ENCODE results near the gene NRG3. TPM values are rescaled to one million over a fixed set of nuclear protein-coding genes. Genes with fewer than 3 reads are reported as not detected.

Gene NRG3
- total and polyA plus RNA-seq, 11 donors, result 0.11 to 0.41 (median 0.27) TPM; not detected in 7

DNA sequence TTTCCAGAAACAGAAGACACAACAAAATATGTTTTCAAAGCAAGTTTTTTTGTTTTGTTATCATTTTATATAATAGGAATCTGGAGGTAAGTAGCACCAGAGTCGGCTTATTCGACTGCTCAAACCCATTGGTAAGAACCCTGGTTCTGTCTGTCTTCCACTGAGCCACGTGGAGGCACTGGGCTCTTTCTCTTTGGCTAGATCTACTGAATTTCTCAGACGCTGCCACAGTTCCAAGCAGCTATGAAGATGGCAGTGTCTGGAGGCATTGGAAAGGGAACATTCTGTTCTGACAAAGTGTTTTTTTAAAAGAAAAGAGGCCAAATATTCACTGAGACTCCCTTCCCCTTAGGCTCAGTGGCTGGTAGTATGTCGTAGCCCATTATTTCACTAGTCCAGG is 338.8 kb downstream of the NRG3 start:
- 77 to 87% (median 83%) methylated on average over 5 of the region's 5 CpGs for WGBS, 4 donors
- no peak for DNase-seq

DNA sequence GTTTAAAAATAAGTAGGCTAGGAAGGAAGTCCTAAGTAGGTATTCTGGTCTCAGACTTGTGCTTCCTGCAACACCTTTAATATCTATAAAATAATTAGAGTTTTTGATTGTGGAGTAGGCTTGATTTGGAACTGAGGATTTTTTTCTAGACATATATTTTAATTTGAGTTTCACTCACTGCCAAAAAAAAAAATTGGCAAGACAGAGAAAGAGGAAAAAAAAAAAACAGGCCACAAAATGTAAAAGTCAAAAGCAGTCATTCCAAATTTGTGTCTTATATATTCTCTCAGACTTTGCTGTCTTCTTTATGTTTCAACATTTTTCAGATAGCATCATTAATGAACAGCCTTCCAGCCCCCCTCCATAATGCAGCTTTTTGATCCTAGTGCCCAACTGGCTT is 346.1 kb downstream of the NRG3 start:
- intact Hi-C loops (cut with DNase I), result no loop called here
- H3K27me3 ChIP-seq, result no peaks in the 10 kb centered on the region
- no peak for ATAC-seq
- no peaks in the 10 kb centered on the region for H3K4me1 ChIP-seq
- DNase-seq, result no peak
- no peaks in the 10 kb centered on the region for H3K9me3 ChIP-seq
- H3K36me3 ChIP-seq, result no peaks in the 10 kb centered on the region
- TF ChIP-seq POLR2A (IDR thresholded peaks at IDR 0.05), result no peak
- TF ChIP-seq, protein P1, sequence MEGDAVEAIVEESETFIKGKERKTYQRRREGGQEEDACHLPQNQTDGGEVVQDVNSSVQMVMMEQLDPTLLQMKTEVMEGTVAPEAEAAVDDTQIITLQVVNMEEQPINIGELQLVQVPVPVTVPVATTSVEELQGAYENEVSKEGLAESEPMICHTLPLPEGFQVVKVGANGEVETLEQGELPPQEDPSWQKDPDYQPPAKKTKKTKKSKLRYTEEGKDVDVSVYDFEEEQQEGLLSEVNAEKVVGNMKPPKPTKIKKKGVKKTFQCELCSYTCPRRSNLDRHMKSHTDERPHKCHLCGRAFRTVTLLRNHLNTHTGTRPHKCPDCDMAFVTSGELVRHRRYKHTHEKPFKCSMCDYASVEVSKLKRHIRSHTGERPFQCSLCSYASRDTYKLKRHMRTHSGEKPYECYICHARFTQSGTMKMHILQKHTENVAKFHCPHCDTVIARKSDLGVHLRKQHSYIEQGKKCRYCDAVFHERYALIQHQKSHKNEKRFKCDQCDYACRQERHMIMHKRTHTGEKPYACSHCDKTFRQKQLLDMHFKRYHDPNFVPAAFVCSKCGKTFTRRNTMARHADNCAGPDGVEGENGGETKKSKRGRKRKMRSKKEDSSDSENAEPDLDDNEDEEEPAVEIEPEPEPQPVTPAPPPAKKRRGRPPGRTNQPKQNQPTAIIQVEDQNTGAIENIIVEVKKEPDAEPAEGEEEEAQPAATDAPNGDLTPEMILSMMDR (IDR thresholded peaks at IDR 0.05), result no peak
- no peak overlapping the region for H3K4me3 ChIP-seq
- H3K27ac ChIP-seq, result no peak overlapping the region

More for the DNA sequence above, 338.8 kb downstream of the NRG3 start:
- Histone ChIP-seq H3K4me1 (no peaks in the 10 kb centered on the region), H3K27ac (no peak overlapping the region), H3K36me3 (no peaks in the 10 kb centered on the region), H3K9me3 (no peaks in the 10 kb centered on the region), H3K27me3 (no peaks in the 10 kb centered on the region), H3K4me3 (no peak overlapping the region)
- no peak for TF ChIP-seq POLR2A (IDR thresholded peaks at IDR 0.05)
- TF ChIP-seq, protein P1 (IDR thresholded peaks at IDR 0.05), result no peak
- no peak for ATAC-seq
- intact Hi-C loops (cut with DNase I), result no loop called here

DNA sequence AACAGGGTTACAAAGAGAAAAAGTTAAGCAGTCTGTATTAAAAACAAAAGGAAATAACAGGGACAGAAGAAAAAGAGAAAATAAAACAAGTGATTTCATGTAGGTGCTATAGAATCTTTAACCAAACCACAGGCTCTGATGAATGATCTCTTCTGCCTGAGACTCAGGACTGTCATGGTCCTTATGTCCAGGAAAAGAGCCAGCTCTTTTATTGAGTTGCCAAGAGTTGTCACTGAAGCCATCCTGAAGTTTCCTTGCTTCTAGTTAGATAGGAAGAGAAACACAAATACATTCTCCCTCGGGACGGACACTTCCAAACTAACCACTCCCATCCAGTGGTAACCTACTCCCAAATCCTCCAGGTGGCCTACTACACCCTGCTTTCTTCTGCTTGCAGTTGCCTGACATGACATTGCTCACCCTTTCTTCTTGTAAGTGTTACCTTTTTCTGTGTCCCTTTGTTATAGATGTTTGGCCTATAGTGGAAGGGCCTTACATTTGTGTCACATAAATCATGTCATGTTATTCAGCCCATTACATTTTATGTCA is 346.7 kb downstream of the NRG3 start:
- no peak for TF ChIP-seq POLR2A (IDR thresholded peaks at IDR 0.05)
- TF ChIP-seq, protein P1 (IDR thresholded peaks at IDR 0.05), result peak in 1 of 12 donors; percentile 21
- Histone ChIP-seq H3K4me1 (no peaks in the 10 kb centered on the region), H3K27me3 (no peaks in the 10 kb centered on the region), H3K9me3 (no peaks in the 10 kb centered on the region), H3K36me3 (no peaks in the 10 kb centered on the region), H3K27ac (no peak overlapping the region), H3K4me3 (no peak overlapping the region)
- ATAC-seq (no peak), DNase-seq (no peak)
- WGBS, 4 donors, result 34 to 41% (median 38%) methylated on average over 2 of the region's 2 CpGs
- intact Hi-C loops (cut with DNase I), result no loop called here

DNA sequence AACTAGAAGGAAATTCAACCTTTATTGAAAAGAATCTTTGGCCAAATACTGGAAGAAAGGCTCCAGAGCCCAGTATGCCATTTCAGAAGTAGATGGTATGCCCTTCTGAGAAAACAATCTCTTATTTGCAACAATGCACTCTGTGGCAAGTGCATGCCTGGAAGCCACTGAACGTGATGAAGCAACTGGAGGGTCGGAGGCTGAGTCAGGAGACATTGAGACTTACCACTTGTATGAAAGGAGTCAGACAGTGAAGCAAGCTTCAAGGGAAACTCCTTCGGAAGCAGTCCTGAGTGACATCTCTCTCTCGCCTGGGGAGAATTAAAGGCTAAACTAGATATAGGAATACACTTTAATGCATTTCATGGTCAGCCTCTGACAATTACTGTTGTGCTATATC is 353.7 kb downstream of the NRG3 start:
- Histone ChIP-seq H3K9me3 (no peaks in the 10 kb centered on the region), H3K27ac (no peak overlapping the region), H3K4me1 (no peaks in the 10 kb centered on the region), H3K36me3 (no peaks in the 10 kb centered on the region), H3K27me3 (no peaks in the 10 kb centered on the region), H3K4me3 (no peak overlapping the region)
- no peak for DNase-seq
- no peak for ATAC-seq
- WGBS, 4 donors, result 76 to 85% (median 81%) methylated on average over 4 of the region's 4 CpGs
- TF ChIP-seq, protein P1 (IDR thresholded peaks at IDR 0.05), result no peak
- no peak for TF ChIP-seq POLR2A (IDR thresholded peaks at IDR 0.05)
- intact Hi-C loops (cut with DNase I), result no loop called here
